HepG2 (cell line): ENCODE data around the gene PTPN18. TPM values are rescaled to one million over a fixed set of nuclear protein-coding genes. Genes with fewer than 3 reads are reported as not detected.

Experiments
- ARNTL ChIP-seq: sonication (generic); formaldehyde crosslinking; IDR thresholded peaks from 2 replicates; pipeline ENCODE4 v1.4.0; 2020; ENCODE audit warnings: mild to moderate bottlenecking, missing genetic modification reagents
- CBX5 ChIP-seq: sonication (generic); formaldehyde crosslinking; IDR thresholded peaks from 2 replicates; pipeline ENCODE4 v1.4.0; 2020; ENCODE audit warnings: missing genetic modification reagents, borderline replicate concordance
- CHD4 ChIP-seq: fragments of 200-600 bp; sonication (generic); IDR thresholded peaks from 2 replicates; pipeline ENCODE4 v1.7.0; 2017; ENCODE audit warnings: mild to moderate bottlenecking, low read length, borderline replicate concordance
- GABPA ChIP-seq, 2 experiments: IDR thresholded peaks; 2 replicates each; pipeline ENCODE4 v1.6.1; 2011 to 2016; ENCODE audit warnings: low read depth in 2 of 2, low read length in 1 of 2, missing biosample characterization in 1 of 2, missing genetic modification characterization in 1 of 2
- JUNB ChIP-seq: sonication (generic); formaldehyde crosslinking; IDR thresholded peaks from 2 replicates; pipeline ENCODE4 v1.8.0; 2022; ENCODE audit warnings: missing genetic modification reagents, mild to moderate bottlenecking, borderline replicate concordance
- MEIS2 ChIP-seq: sonication (generic); formaldehyde crosslinking; IDR thresholded peaks from 2 replicates; pipeline ENCODE4 v1.9.0; 2021; ENCODE audit warnings: mild to moderate bottlenecking, missing genetic modification reagents
- NPAS2 ChIP-seq: sonication (generic); formaldehyde crosslinking; IDR thresholded peaks from 2 replicates; pipeline ENCODE4 v1.8.0; 2022; ENCODE audit warnings: mild to moderate bottlenecking, missing genetic modification reagents, borderline replicate concordance
- PHF5A ChIP-seq: IDR thresholded peaks from one replicate; pipeline ENCODE4 v1.6.1; 2018; ENCODE audit warnings: low read depth, missing genetic modification reagents; ENCODE audit not compliant: unreplicated experiment
- PLRG1 ChIP-seq: fragments of 450-650 bp; conservative IDR thresholded peaks from 2 replicates; pipeline ENCODE4 v1.6.1; 2016
- RCOR2 ChIP-seq: IDR thresholded peaks from 2 replicates; pipeline ENCODE4 v1.6.1; 2016; ENCODE audit warnings: missing biosample characterization, missing genetic modification reagents
- SMAD1 ChIP-seq: sonication (generic); formaldehyde crosslinking; IDR thresholded peaks from 2 replicates; pipeline ENCODE4 v1.4.0; 2020; ENCODE audit warnings: missing genetic modification reagents, low read depth, mild to moderate bottlenecking, borderline replicate concordance
- TRAFD1 ChIP-seq: sonication (generic); formaldehyde crosslinking; IDR thresholded peaks from 2 replicates; pipeline ENCODE4 v1.5.1; 2020; ENCODE audit warnings: missing genetic modification reagents, mild to moderate bottlenecking, borderline replicate concordance
- ZBTB26 ChIP-seq: IDR thresholded peaks from 2 replicates; pipeline ENCODE4 v1.6.1; 2016; ENCODE audit warnings: missing compliant biosample characterization, missing genetic modification reagents, borderline replicate concordance
- ZNF225 ChIP-seq: sonication (generic); formaldehyde crosslinking; IDR thresholded peaks from 2 replicates; pipeline ENCODE4 v1.4.0; 2020; ENCODE audit warnings: mild to moderate bottlenecking, missing genetic modification reagents
- ZNF329 ChIP-seq: sonication (generic); formaldehyde crosslinking; IDR thresholded peaks from 2 replicates; pipeline ENCODE4 v1.9.0; 2021; ENCODE audit warnings: low read depth, mild to moderate bottlenecking, missing genetic modification reagents
- ZNF558 ChIP-seq: sonication (generic); formaldehyde crosslinking; IDR thresholded peaks from 2 replicates; pipeline ENCODE4 v1.9.0; 2022; ENCODE audit warnings: mild to moderate bottlenecking, missing genetic modification reagents, borderline replicate concordance
- ZNF660 ChIP-seq: sonication (generic); formaldehyde crosslinking; IDR thresholded peaks from 2 replicates; pipeline ENCODE4 v1.5.1; 2020; ENCODE audit warnings: mild to moderate bottlenecking, low read depth, missing genetic modification reagents, borderline replicate concordance
- ZNF75D ChIP-seq: sonication (generic); formaldehyde crosslinking; IDR thresholded peaks from 2 replicates; pipeline ENCODE4 v1.8.1; 2023; ENCODE audit warnings: missing genetic modification reagents, mild to moderate bottlenecking, borderline replicate concordance
- ZSCAN25 ChIP-seq: sonication (generic); formaldehyde crosslinking; IDR thresholded peaks from 2 replicates; pipeline ENCODE4 v1.8.0; 2022; ENCODE audit warnings: mild to moderate bottlenecking, missing genetic modification reagents
- polyA plus RNA-seq, 8 experiments: library from polyadenylated mRNA; depleted of rRNA in 3 of 8; stranded (reverse) in 7 of 8; unstranded in 1 of 8; fragments of >200 nt; fragmentation: Illumina TruSeq in 4 of 8; extraction: Trizol in 4 of 8; gene quantifications; 2 replicates each; pipeline versions ENCODE4 v1.2.1 to v1.2.3, GENCODE V29; 2011 to 2016; ENCODE audit warnings: low read depth in 4 of 8, missing spikeins in 1 of 8, mixed read lengths in 1 of 8; ENCODE audit not compliant: insufficient read depth in 1 of 8
- total RNA-seq, 5 experiments: library from RNA; depleted of rRNA; stranded (reverse); fragments of >200 nt; fragmentation: Illumina TruSeq; extraction: Trizol; gene quantifications; 2 replicates each; pipeline ENCODE4 v1.2.3, GENCODE V29; 2016; ENCODE audit warnings: low read depth in 1 of 5
- TF ChIP-seq, protein P1 (sequence below): sonication (generic); formaldehyde crosslinking; IDR thresholded peaks from 2 replicates; pipeline ENCODE4 v1.5.1; 2020; ENCODE audit warnings: mild to moderate bottlenecking, missing genetic modification reagents
- TF ChIP-seq, protein P2 (sequence below): sonication (generic); formaldehyde crosslinking; IDR thresholded peaks from 2 replicates; pipeline ENCODE4 v1.5.0; 2020; ENCODE audit warnings: mild to moderate bottlenecking, missing genetic modification reagents

The PTPN18 gene
- total and polyA plus RNA-seq, 2 of the 13 experiments (the other 11 are each of a cell fraction or from before 2014, with no cell fraction given) = 14.8 to 39.6 TPM

- TF ChIP-seq GABPA (IDR thresholded peaks at IDR 0.05; ENCODE audit: low read depth, low read length) (no peak), GABPA (CRISPR knock-in tag; IDR thresholded peaks at IDR 0.05; ENCODE audit: low read depth) (no peak), ZNF329 (CRISPR knock-in tag) (no peak; the same call in 1 of the 2 replicates), PHF5A (CRISPR knock-in tag) (no peak), CHD4 (no peak), NPAS2 (no peak; the same call in 1 of the 2 replicates), ZNF225 (CRISPR knock-in tag) (no peak; the same call in 1 of the 2 replicates), TRAFD1 (CRISPR knock-in tag) (no peak), MEIS2 (CRISPR knock-in tag) (peak; percentile 30; the same call in 1 of the 2 replicates), ARNTL (CRISPR knock-in tag) (peak; percentile 72; the same call in 1 of the 2 replicates), JUNB (CRISPR knock-in tag) (no peak), ZSCAN25 (CRISPR knock-in tag) (no peak; the same call in 1 of the 2 replicates), RCOR2 (CRISPR knock-in tag) (no peak), ZNF660 (CRISPR knock-in tag) (no peak), ZNF75D (CRISPR knock-in tag) (no peak), ZBTB26 (CRISPR knock-in tag) (0 out of 2 replicates have a peak, but pooled peaks have one; percentile 17), ZNF558 (no peak; the same call in 1 of the 2 replicates), PLRG1 (no peak), CBX5 (CRISPR knock-in tag) (no peak), SMAD1 (CRISPR knock-in tag) (peak; percentile 19; the same call in 1 of the 2 replicates)
- TF ChIP-seq, protein P1, sequence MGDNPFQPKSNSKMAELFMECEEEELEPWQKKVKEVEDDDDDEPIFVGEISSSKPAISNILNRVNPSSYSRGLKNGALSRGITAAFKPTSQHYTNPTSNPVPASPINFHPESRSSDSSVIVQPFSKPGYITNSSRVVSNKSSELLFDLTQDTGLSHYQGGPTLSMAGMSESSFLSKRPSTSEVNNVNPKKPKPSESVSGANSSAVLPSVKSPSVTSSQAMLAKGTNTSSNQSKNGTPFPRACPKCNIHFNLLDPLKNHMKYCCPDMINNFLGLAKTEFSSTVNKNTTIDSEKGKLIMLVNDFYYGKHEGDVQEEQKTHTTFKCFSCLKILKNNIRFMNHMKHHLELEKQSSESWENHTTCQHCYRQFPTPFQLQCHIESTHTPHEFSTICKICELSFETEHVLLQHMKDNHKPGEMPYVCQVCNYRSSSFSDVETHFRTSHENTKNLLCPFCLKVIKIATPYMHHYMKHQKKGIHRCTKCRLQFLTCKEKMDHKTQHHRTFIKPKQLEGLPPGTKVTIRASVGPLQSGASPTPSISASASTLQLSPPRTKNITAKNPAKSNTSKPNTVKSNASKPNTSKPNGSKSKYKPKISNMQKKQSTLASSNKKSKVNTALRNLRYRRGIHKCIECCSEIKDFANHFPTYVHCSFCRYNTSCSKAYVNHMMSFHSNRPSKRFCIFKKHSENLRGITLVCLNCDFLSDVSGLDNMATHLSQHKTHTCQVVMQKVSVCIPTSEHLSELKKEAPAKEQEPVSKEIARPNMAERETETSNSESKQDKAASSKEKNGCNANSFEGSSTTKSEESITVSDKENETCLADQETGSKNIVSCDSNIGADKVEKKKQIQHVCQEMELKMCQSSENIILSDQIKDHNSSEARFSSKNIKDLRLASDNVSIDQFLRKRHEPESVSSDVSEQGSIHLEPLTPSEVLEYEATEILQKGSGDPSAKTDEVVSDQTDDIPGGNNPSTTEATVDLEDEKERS = no peak
- TF ChIP-seq, protein P2, sequence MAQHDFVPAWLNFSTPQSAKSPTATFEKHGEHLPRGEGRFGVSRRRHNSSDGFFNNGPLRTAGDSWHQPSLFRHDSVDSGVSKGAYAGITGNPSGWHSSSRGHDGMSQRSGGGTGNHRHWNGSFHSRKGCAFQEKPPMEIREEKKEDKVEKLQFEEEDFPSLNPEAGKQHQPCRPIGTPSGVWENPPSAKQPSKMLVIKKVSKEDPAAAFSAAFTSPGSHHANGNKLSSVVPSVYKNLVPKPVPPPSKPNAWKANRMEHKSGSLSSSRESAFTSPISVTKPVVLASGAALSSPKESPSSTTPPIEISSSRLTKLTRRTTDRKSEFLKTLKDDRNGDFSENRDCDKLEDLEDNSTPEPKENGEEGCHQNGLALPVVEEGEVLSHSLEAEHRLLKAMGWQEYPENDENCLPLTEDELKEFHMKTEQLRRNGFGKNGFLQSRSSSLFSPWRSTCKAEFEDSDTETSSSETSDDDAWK (CRISPR knock-in tag) = no peak
Measured at GRCh38 chr2:130355578-130356431, at the start of gene PTPN18 (continued).
